ENCODE measurements around the gene ZBTB20.

Gene ZBTB20

GRCh38 chr3:114760679-114761078 lies 386.4 kb downstream of the ZBTB20 start:
- Histone ChIP-seq H3K27me3 (ENCODE audit: insufficient read depth, low read length, poor library complexity) (no peaks in the 10 kb centered on the region), H3K27ac (ENCODE audit: low read depth, low read length) (no peak overlapping the region), H3K56ac (ENCODE audit: low read length) (no peak overlapping the region), H3K4ac (ENCODE audit: low read depth, low read length) (no peak overlapping the region), H4K5ac (ENCODE audit: low read length) (no peak overlapping the region), H3K9ac (ENCODE audit: low read length) (no peak overlapping the region), H3K23ac (ENCODE audit: low read length) (no peak overlapping the region), H2BK120ac (ENCODE audit: low read depth, low read length) (no peak overlapping the region), H3K4me2 (ENCODE audit: low read length) (no peak overlapping the region), H2BK15ac (replicated peaks; ENCODE audit: low read depth) (no peak overlapping the region), H3K18ac (ENCODE audit: low read length) (no peak overlapping the region), H2BK5ac (ENCODE audit: low read length) (no peak overlapping the region), H3K79me2 (ENCODE audit: control insufficient read depth, insufficient read depth, low read length) (no peaks in the 10 kb centered on the region), H3K4me1 (ENCODE audit: control insufficient read depth, low read depth, low read length) (no peaks in the 10 kb centered on the region), H3K79me1 (ENCODE audit: low read length) (no peaks in the 10 kb centered on the region), H3K36me3 (ENCODE audit: control insufficient read depth, insufficient read depth, low read length) (no peaks in the 10 kb centered on the region), H4K8ac (ENCODE audit: low read depth, low read length) (no peak overlapping the region), H3K4me3 (ENCODE audit: low read length) (no peak overlapping the region), H2AK5ac (ENCODE audit: low read length) (no peak overlapping the region)
- DNase-seq = no peak

GRCh38 chr3:114758831-114759699 lies 388.0 kb downstream of the ZBTB20 start:
- no peak overlapping the region for H3K4me3 ChIP-seq (ENCODE audit: low read length)
- H3K4me2 ChIP-seq (ENCODE audit: low read length) = no peak overlapping the region
- no peak for DNase-seq
- no peak overlapping the region for H2BK5ac ChIP-seq (ENCODE audit: low read length)
- H3K4me1 ChIP-seq (ENCODE audit: control insufficient read depth, low read depth, low read length) = no peaks in the 10 kb centered on the region
- no peak overlapping the region for H3K4ac ChIP-seq (ENCODE audit: low read depth, low read length)
- no peak overlapping the region for H3K27ac ChIP-seq (ENCODE audit: low read depth, low read length)
- H3K56ac ChIP-seq (ENCODE audit: low read length) = no peak overlapping the region
- H2BK120ac ChIP-seq (ENCODE audit: low read depth, low read length) = no peak overlapping the region
- H3K36me3 ChIP-seq (ENCODE audit: control insufficient read depth, insufficient read depth, low read length) = no peaks in the 10 kb centered on the region
- H3K18ac ChIP-seq (ENCODE audit: low read length) = no peak overlapping the region
- no peak overlapping the region for H3K9ac ChIP-seq (ENCODE audit: low read length)
- no peaks in the 10 kb centered on the region for H3K79me1 ChIP-seq (ENCODE audit: low read length)
- no peaks in the 10 kb centered on the region for H3K27me3 ChIP-seq (ENCODE audit: insufficient read depth, low read length, poor library complexity)
- no peak overlapping the region for H3K23ac ChIP-seq (ENCODE audit: low read length)
- no peak overlapping the region for H4K8ac ChIP-seq (ENCODE audit: low read depth, low read length)
- no peak overlapping the region for H4K5ac ChIP-seq (ENCODE audit: low read length)
- no peak overlapping the region for H2BK15ac ChIP-seq (replicated peaks; ENCODE audit: low read depth)
- H2AK5ac ChIP-seq (ENCODE audit: low read length) = no peak overlapping the region
- WGBS (ENCODE audit: extremely low coverage, insufficient coverage, low lambda C conversion rate) = no CpG with 5 or more reads among the region's 8 CpGs
- H3K79me2 ChIP-seq (ENCODE audit: control insufficient read depth, insufficient read depth, low read length) = no peaks in the 10 kb centered on the region

- Histone ChIP-seq H4K5ac (ENCODE audit: low read length) (no peak overlapping the region), H3K36me3 (ENCODE audit: control insufficient read depth, insufficient read depth, low read length) (no peaks in the 10 kb centered on the region), H2BK15ac (replicated peaks; ENCODE audit: low read depth) (no peak overlapping the region), H2BK120ac (ENCODE audit: low read depth, low read length) (no peak overlapping the region), H2AK5ac (ENCODE audit: low read length) (no peak overlapping the region), H3K4me3 (ENCODE audit: low read length) (no peak overlapping the region), H3K23ac (ENCODE audit: low read length) (no peak overlapping the region), H3K4me1 (ENCODE audit: control insufficient read depth, low read depth, low read length) (no peaks in the 10 kb centered on the region), H3K79me2 (ENCODE audit: control insufficient read depth, insufficient read depth, low read length) (no peaks in the 10 kb centered on the region), H2BK5ac (ENCODE audit: low read length) (no peak overlapping the region), H3K27me3 (ENCODE audit: insufficient read depth, low read length, poor library complexity) (no peaks in the 10 kb centered on the region), H3K56ac (ENCODE audit: low read length) (no peak overlapping the region), H3K4ac (ENCODE audit: low read depth, low read length) (no peak overlapping the region), H3K79me1 (ENCODE audit: low read length) (no peaks in the 10 kb centered on the region), H4K8ac (ENCODE audit: low read depth, low read length) (no peak overlapping the region), H3K18ac (ENCODE audit: low read length) (no peak overlapping the region), H3K9ac (ENCODE audit: low read length) (no peak overlapping the region), H3K27ac (ENCODE audit: low read depth, low read length) (no peak overlapping the region), H3K4me2 (ENCODE audit: low read length) (no peak overlapping the region)
- DNase-seq = no peak
- no CpG with 5 or more reads among the region's 2 CpGs for WGBS (ENCODE audit: extremely low coverage, insufficient coverage, low lambda C conversion rate)
Measured at GRCh38 chr3:114756506-114757279, 390.4 kb downstream of the ZBTB20 start.

- H2BK5ac ChIP-seq (ENCODE audit: low read length) = no peak overlapping the region
- no peaks in the 10 kb centered on the region for H3K4me1 ChIP-seq (ENCODE audit: control insufficient read depth, low read depth, low read length)
- H2BK15ac ChIP-seq (replicated peaks; ENCODE audit: low read depth) = no peak overlapping the region
- H3K79me2 ChIP-seq (ENCODE audit: control insufficient read depth, insufficient read depth, low read length) = no peaks in the 10 kb centered on the region
- H2AK5ac ChIP-seq (ENCODE audit: low read length) = no peak overlapping the region
- no peak overlapping the region for H4K5ac ChIP-seq (ENCODE audit: low read length)
- no peak overlapping the region for H3K9ac ChIP-seq (ENCODE audit: low read length)
- no peak overlapping the region for H3K4me2 ChIP-seq (ENCODE audit: low read length)
- no peak for DNase-seq
- H3K36me3 ChIP-seq (ENCODE audit: control insufficient read depth, insufficient read depth, low read length) = no peaks in the 10 kb centered on the region
- no peak overlapping the region for H3K18ac ChIP-seq (ENCODE audit: low read length)
- H3K56ac ChIP-seq (ENCODE audit: low read length) = no peak overlapping the region
- no peak overlapping the region for H4K8ac ChIP-seq (ENCODE audit: low read depth, low read length)
- H3K27me3 ChIP-seq (ENCODE audit: insufficient read depth, low read length, poor library complexity) = no peaks in the 10 kb centered on the region
- no peaks in the 10 kb centered on the region for H3K79me1 ChIP-seq (ENCODE audit: low read length)
- no peak overlapping the region for H3K27ac ChIP-seq (ENCODE audit: low read depth, low read length)
- no peak overlapping the region for H3K23ac ChIP-seq (ENCODE audit: low read length)
- H3K4me3 ChIP-seq (ENCODE audit: low read length) = no peak overlapping the region
- no peak overlapping the region for H2BK120ac ChIP-seq (ENCODE audit: low read depth, low read length)
- no CpG with 5 or more reads among the region's 3 CpGs for WGBS (ENCODE audit: extremely low coverage, insufficient coverage, low lambda C conversion rate)
- no peak overlapping the region for H3K4ac ChIP-seq (ENCODE audit: low read depth, low read length)
Measured at GRCh38 chr3:114746502-114746901, 400.6 kb downstream of the ZBTB20 start.

GRCh38 chr3:114745322-114746240 lies 401.5 kb downstream of the ZBTB20 start:
- no CpG with 5 or more reads among the region's 5 CpGs for WGBS (ENCODE audit: extremely low coverage, insufficient coverage, low lambda C conversion rate)
- Histone ChIP-seq H3K9ac (ENCODE audit: low read length) (no peak overlapping the region), H4K5ac (ENCODE audit: low read length) (no peak overlapping the region), H3K18ac (ENCODE audit: low read length) (no peak overlapping the region), H3K36me3 (ENCODE audit: control insufficient read depth, insufficient read depth, low read length) (no peaks in the 10 kb centered on the region), H2BK15ac (replicated peaks; ENCODE audit: low read depth) (no peak overlapping the region), H3K4me2 (ENCODE audit: low read length) (no peak overlapping the region), H3K79me1 (ENCODE audit: low read length) (no peaks in the 10 kb centered on the region), H3K56ac (ENCODE audit: low read length) (no peak overlapping the region), H2AK5ac (ENCODE audit: low read length) (no peak overlapping the region), H3K79me2 (ENCODE audit: control insufficient read depth, insufficient read depth, low read length) (no peaks in the 10 kb centered on the region), H3K4me3 (ENCODE audit: low read length) (no peak overlapping the region), H3K4ac (ENCODE audit: low read depth, low read length) (no peak overlapping the region), H2BK5ac (ENCODE audit: low read length) (no peak overlapping the region), H3K27ac (ENCODE audit: low read depth, low read length) (no peak overlapping the region), H3K27me3 (ENCODE audit: insufficient read depth, low read length, poor library complexity) (no peaks in the 10 kb centered on the region), H3K23ac (ENCODE audit: low read length) (no peak overlapping the region), H2BK120ac (ENCODE audit: low read depth, low read length) (no peak overlapping the region), H4K8ac (ENCODE audit: low read depth, low read length) (no peak overlapping the region), H3K4me1 (ENCODE audit: control insufficient read depth, low read depth, low read length) (no peaks in the 10 kb centered on the region)
- DNase-seq = no peak
